Measurements from ENCODE around the gene ZBTB21. TPM values are rescaled to one million over a fixed set of nuclear protein-coding genes. Genes with fewer than 3 reads are reported as not detected.

The ZBTB21 gene
- total and polyA plus RNA-seq, 2 experiments from 2014 or later = 10.7 TPM

GRCh38 chr21:42039470-42039901 is 29.3 kb upstream of the ZBTB21 start:
- no peak overlapping the region for H3K4me3 ChIP-seq
- no peaks in the 10 kb centered on the region for H3K27me3 ChIP-seq (replicated peaks; ENCODE audit: insufficient read depth)
- H3K9ac ChIP-seq = peak overlapping the region; percentile 82
- H3K27ac ChIP-seq = peak overlapping the region; percentile 95
- in situ Hi-C loops (cut with MboI) = no loop called here
- H3K4me1 ChIP-seq (ENCODE audit: insufficient read depth) = peaks cover 26% of the 10 kb centered on the region
- no peaks in the 10 kb centered on the region for H3K9me3 ChIP-seq (ENCODE audit: low read depth)
- H3K79me2 ChIP-seq (ENCODE audit: insufficient read depth) = no peaks in the 10 kb centered on the region
- peaks cover 24% of the 10 kb centered on the region for H3F3A ChIP-seq (ENCODE audit: insufficient read depth)
- no peaks in the 10 kb centered on the region for H3K9me2 ChIP-seq (ENCODE audit: insufficient read depth)
- no peaks in the 10 kb centered on the region for H4K20me1 ChIP-seq (ENCODE audit: insufficient read depth)
- no peaks in the 10 kb centered on the region for H3K36me3 ChIP-seq (ENCODE audit: low read depth)
- H2AFZ ChIP-seq = no peak overlapping the region
- DNase-seq = peak; percentile 84
- TF ChIP-seq EZH2 (IDR thresholded peaks at IDR 0.05; ENCODE audit: insufficient read depth, poor library complexity, severe bottlenecking) = no peak
- no peak for TF ChIP-seq EZH2phosphoT487 (IDR thresholded peaks at IDR 0.05; ENCODE audit: insufficient read depth, low read depth)
- 40 to 43% methylated on average over 5 of the region's 5 CpGs for WGBS, 2 experiments (ENCODE audit: low coverage in 1 of 2, low lambda C conversion rate in 2 of 2, missing lambda C conversion rate in 2 of 2)
- H3K4me2 ChIP-seq (ENCODE audit: unreplicated experiment) = peak overlapping the region; percentile 25

- Histone ChIP-seq H3K36me3 (ENCODE audit: low read depth) (no peaks in the 10 kb centered on the region), H3K27me3 (replicated peaks; ENCODE audit: insufficient read depth) (no peaks in the 10 kb centered on the region), H4K20me1 (ENCODE audit: insufficient read depth) (no peaks in the 10 kb centered on the region), H3F3A (ENCODE audit: insufficient read depth) (peaks cover 24% of the 10 kb centered on the region), H3K9me2 (ENCODE audit: insufficient read depth) (no peaks in the 10 kb centered on the region), H3K9ac (peak overlapping the region; percentile 82), H3K27ac (peak overlapping the region; percentile 95), H3K9me3 (ENCODE audit: low read depth) (no peaks in the 10 kb centered on the region), H3K4me2 (ENCODE audit: unreplicated experiment) (peak overlapping the region; percentile 25), H3K79me2 (ENCODE audit: insufficient read depth) (no peaks in the 10 kb centered on the region), H3K4me1 (ENCODE audit: insufficient read depth) (peaks cover 26% of the 10 kb centered on the region), H3K4me3 (no peak overlapping the region), H2AFZ (no peak overlapping the region)
- WGBS, 2 experiments (ENCODE audit: low coverage in 1 of 2, low lambda C conversion rate in 2 of 2, missing lambda C conversion rate in 2 of 2) = 33 to 35% methylated on average over 8 of the region's 8 CpGs
- in situ Hi-C loops (cut with MboI) = no loop called here
- DNase-seq = peak; percentile 55
- TF ChIP-seq EZH2 (IDR thresholded peaks at IDR 0.05; ENCODE audit: insufficient read depth, poor library complexity, severe bottlenecking) (no peak), EZH2phosphoT487 (IDR thresholded peaks at IDR 0.05; ENCODE audit: insufficient read depth, low read depth) (no peak)
Observed at GRCh38 chr21:42038826-42039425, 28.8 kb upstream of the ZBTB21 start.

- no peak overlapping the region for H3K4me3 ChIP-seq
- in situ Hi-C loops (cut with MboI) = no loop called here
- peaks cover 24% of the 10 kb centered on the region for H3F3A ChIP-seq (ENCODE audit: insufficient read depth)
- WGBS, 2 experiments (ENCODE audit: low coverage in 1 of 2, low lambda C conversion rate in 2 of 2, missing lambda C conversion rate in 2 of 2) = 89 to 92% methylated on average over 10 of the region's 10 CpGs
- no peak for TF ChIP-seq EZH2 (IDR thresholded peaks at IDR 0.05; ENCODE audit: insufficient read depth, poor library complexity, severe bottlenecking)
- no peak for TF ChIP-seq EZH2phosphoT487 (IDR thresholded peaks at IDR 0.05; ENCODE audit: insufficient read depth, low read depth)
- H4K20me1 ChIP-seq (ENCODE audit: insufficient read depth) = no peaks in the 10 kb centered on the region
- H3K27me3 ChIP-seq (replicated peaks; ENCODE audit: insufficient read depth) = no peaks in the 10 kb centered on the region
- H3K4me2 ChIP-seq (ENCODE audit: unreplicated experiment) = no peak overlapping the region
- DNase-seq = no peak
- H3K9ac ChIP-seq = peak overlapping the region; percentile 82
- no peaks in the 10 kb centered on the region for H3K9me2 ChIP-seq (ENCODE audit: insufficient read depth)
- peaks cover 26% of the 10 kb centered on the region for H3K4me1 ChIP-seq (ENCODE audit: insufficient read depth)
- H3K27ac ChIP-seq = peak overlapping the region; percentile 95
- H3K9me3 ChIP-seq (ENCODE audit: low read depth) = no peaks in the 10 kb centered on the region
- no peaks in the 10 kb centered on the region for H3K36me3 ChIP-seq (ENCODE audit: low read depth)
- H3K79me2 ChIP-seq (ENCODE audit: insufficient read depth) = no peaks in the 10 kb centered on the region
- no peak overlapping the region for H2AFZ ChIP-seq
Observed at GRCh38 chr21:42038393-42038792, 28.2 kb upstream of the ZBTB21 start.

- Histone ChIP-seq H3K9me3 (ENCODE audit: low read depth) (no peaks in the 10 kb centered on the region), H2AFZ (no peak overlapping the region), H3K4me1 (ENCODE audit: insufficient read depth) (peaks cover 26% of the 10 kb centered on the region), H3K79me2 (ENCODE audit: insufficient read depth) (no peaks in the 10 kb centered on the region), H3K9me2 (ENCODE audit: insufficient read depth) (no peaks in the 10 kb centered on the region), H3K36me3 (ENCODE audit: low read depth) (no peaks in the 10 kb centered on the region), H3K27ac (no peak overlapping the region), H3F3A (ENCODE audit: insufficient read depth) (peaks cover 24% of the 10 kb centered on the region), H4K20me1 (ENCODE audit: insufficient read depth) (no peaks in the 10 kb centered on the region), H3K4me2 (ENCODE audit: unreplicated experiment) (no peak overlapping the region), H3K4me3 (no peak overlapping the region), H3K27me3 (replicated peaks; ENCODE audit: insufficient read depth) (no peaks in the 10 kb centered on the region), H3K9ac (no peak overlapping the region)
- TF ChIP-seq EZH2phosphoT487 (IDR thresholded peaks at IDR 0.05; ENCODE audit: insufficient read depth, low read depth) (no peak), EZH2 (IDR thresholded peaks at IDR 0.05; ENCODE audit: insufficient read depth, poor library complexity, severe bottlenecking) (no peak)
- WGBS, 2 experiments (ENCODE audit: low coverage in 1 of 2, low lambda C conversion rate in 2 of 2, missing lambda C conversion rate in 2 of 2) = 78 to 79% methylated on average over 12 of the region's 12 CpGs
- DNase-seq = no peak
- in situ Hi-C loops (cut with MboI) = no loop called here
Observed at GRCh38 chr21:42037943-42038342, 27.8 kb upstream of the ZBTB21 start.

Measured in GM23248 (cell line).